Hepatic stellate cell (primary cell): ENCODE data around the gene CEBPE.
"Not testable (repeated sequence)": the region's sequence is repeated elsewhere in the genome, so short reads cannot be mapped to it uniquely, and the experiment has no call there.

Experiments used
- DNase-seq: peaks from one replicate; pipeline ENCODE4 v3.0.0; 2011; ENCODE audit warnings: low spot score

The CEBPE gene

GRCh38 chr14:23121361-23121771, 2.3 kb upstream of the CEBPE start:
- DNase-seq = peak; percentile 32

GRCh38 chr14:23120541-23121251, 1.6 kb upstream of the CEBPE start:
- peak; percentile 91 for DNase-seq

- DNase-seq = no peak
Observed at GRCh38 chr14:23119363-23120327, 590 bp upstream of the CEBPE start.

GRCh38 chr14:23117371-23118020, 1.6 kb downstream of the CEBPE start:
- DNase-seq = no peak

GRCh38 chr14:23115918-23116317, 3.1 kb downstream of the CEBPE start:
- DNase-seq = no peak

- DNase-seq = peak; percentile 99
Observed at GRCh38 chr14:23115039-23115731, 3.9 kb downstream of the CEBPE start.

GRCh38 chr14:23114669-23115038, 4.4 kb downstream of the CEBPE start:
- DNase-seq = no peak

- DNase-seq = no peak
Observed at GRCh38 chr14:23114120-23114458, 5.0 kb downstream of the CEBPE start.

- DNase-seq = no peak
Observed at GRCh38 chr14:23113431-23114119, 5.5 kb downstream of the CEBPE start.

- DNase-seq = no peak
Observed at GRCh38 chr14:23112359-23113178, 6.5 kb downstream of the CEBPE start.

- no peak for DNase-seq
Observed at GRCh38 chr14:23110579-23111365, 8.3 kb downstream of the CEBPE start.

GRCh38 chr14:23109769-23110168, 9.3 kb downstream of the CEBPE start:
- DNase-seq = no peak

- DNase-seq = not testable (repeated sequence)
Observed at GRCh38 chr14:23108169-23108568, 10.9 kb downstream of the CEBPE start.

GRCh38 chr14:23107620-23108019, 11.4 kb downstream of the CEBPE start:
- not testable (repeated sequence) for DNase-seq

GRCh38 chr14:23106747-23107045, 12.4 kb downstream of the CEBPE start:
- no peak for DNase-seq

GRCh38 chr14:23105348-23105824, 13.7 kb downstream of the CEBPE start:
- no peak for DNase-seq

- no peak for DNase-seq
Observed at GRCh38 chr14:23104591-23105347, 14.3 kb downstream of the CEBPE start, which contains the start of gene CIROP. Gene CIROP (minus strand): TSS chr14:23104989. CDS start chr14:23104920, 69 bp downstream.

GRCh38 chr14:23104070-23104590, 14.9 kb downstream of the CEBPE start:
- no peak for DNase-seq

- no peak for DNase-seq
Observed at GRCh38 chr14:23103581-23103980, 15.5 kb downstream of the CEBPE start.
